ENCODE measurements around the gene MCF2L.

DNA sequence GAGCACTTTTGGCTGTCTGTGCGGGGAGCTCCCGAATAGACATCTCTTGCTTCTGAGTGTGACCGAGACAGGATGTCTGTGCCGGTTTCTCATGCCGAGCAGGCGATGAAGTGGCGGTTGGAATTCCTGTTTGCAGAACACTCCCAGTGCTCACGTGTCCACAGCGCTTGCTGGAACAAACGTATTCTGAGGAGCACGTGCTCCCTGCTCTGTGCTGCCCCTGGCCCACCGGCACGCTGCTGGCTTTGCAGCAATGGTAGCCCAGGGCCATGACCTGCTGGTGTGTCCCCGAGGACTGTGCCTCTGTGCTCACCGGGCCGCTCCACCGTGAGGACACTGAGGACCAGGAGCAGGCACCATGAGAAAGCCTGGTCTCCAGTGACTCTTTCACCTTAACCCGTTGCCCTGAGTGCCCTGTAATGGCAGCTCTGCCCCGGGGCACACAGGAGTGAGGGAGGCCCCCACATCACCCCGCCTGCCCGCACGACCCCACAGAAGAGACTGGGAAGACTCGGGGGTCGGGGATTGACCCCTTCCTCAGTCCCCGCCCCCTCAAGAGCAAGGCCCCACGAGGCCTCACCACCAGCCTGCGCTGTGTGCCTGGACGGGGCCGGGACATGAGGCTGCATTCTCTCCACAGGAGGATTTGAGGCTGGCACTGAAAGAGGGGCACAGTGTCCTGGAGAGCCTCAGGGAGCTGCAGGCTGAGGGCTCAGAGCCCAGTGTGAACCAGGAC is 96.6 kb downstream of the MCF2L start:
- TF ChIP-seq, protein P1, sequence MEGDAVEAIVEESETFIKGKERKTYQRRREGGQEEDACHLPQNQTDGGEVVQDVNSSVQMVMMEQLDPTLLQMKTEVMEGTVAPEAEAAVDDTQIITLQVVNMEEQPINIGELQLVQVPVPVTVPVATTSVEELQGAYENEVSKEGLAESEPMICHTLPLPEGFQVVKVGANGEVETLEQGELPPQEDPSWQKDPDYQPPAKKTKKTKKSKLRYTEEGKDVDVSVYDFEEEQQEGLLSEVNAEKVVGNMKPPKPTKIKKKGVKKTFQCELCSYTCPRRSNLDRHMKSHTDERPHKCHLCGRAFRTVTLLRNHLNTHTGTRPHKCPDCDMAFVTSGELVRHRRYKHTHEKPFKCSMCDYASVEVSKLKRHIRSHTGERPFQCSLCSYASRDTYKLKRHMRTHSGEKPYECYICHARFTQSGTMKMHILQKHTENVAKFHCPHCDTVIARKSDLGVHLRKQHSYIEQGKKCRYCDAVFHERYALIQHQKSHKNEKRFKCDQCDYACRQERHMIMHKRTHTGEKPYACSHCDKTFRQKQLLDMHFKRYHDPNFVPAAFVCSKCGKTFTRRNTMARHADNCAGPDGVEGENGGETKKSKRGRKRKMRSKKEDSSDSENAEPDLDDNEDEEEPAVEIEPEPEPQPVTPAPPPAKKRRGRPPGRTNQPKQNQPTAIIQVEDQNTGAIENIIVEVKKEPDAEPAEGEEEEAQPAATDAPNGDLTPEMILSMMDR (conservative IDR thresholded peaks at IDR 0.05; ENCODE audit: low read length) = no peak
- no peak for TF ChIP-seq EZH2phosphoT487 (IDR thresholded peaks at IDR 0.05; ENCODE audit: borderline replicate concordance, low read depth, low read length)

All from OCI-LY7 (cell line).